HTR-8/SVneo (cell line): ENCODE results near the gene PUM1.
"Not testable (repeated sequence)": the region's sequence is repeated elsewhere in the genome, so short reads cannot be mapped to it uniquely, and the experiment has no call there.

Experiments used
- DNase-seq: peaks from one replicate; pipeline ENCODE4 v3.0.0; 2011; ENCODE audit warnings: low spot score, mixed read lengths; ENCODE audit not compliant: insufficient read length
- FAIRE-seq: peaks from 2 replicates; lab custom pipeline; 2011; peaks lifted over from hg19 to GRCh38; lab: Jason Lieb, UNC

Gene PUM1

DNA sequence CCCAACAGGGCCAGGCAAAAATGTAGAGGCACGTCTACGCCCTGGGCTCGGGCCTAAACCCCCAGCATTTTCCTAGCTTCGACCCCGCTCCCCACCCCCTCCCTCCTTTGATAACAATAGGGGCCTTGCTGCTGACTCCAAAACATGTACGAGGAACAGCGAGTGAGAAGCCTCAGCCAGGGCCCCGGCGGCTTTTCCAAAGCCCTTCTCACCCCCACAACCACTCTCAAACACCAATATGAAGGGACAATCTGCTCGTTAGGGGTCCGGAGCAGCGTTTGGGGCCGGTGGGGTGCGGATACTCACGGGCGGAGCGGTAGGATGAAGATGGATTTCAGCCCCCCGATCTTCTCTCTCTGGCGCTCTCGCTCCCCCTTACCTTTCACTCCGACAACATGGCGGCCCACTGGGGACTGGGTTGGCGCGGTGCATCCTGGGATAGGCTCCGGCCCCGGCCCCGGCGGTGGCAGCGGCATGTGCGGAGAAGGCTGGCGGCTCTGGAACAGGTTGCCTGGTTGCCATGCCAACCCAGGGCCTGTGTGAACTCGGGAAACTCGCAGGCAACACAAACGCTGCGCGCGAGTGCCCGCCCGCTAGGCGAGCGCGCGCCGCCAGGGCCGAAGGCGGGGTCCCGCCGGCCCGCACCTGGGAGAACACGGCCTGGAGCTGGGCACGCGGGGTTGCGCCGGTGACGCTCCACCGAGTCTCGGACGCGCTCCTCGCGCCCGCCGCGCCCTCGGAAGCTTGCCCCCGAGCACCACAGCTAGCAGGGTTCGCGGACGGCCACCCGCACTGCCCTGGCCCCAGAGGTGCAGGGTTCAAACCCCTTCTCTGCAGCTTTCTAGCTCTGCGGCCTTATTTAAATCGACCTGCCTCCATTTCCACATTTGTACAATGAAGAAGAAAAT is at the start of gene PUM1:
Gene PUM1, minus strand, starts transcription at position 408 of the 908 bp plus-strand sequence. CDS start 6,151 bp downstream, outside the sequence.
- FAIRE-seq: peak; percentile 80
- DNase-seq: peak; percentile 93

- no peak for FAIRE-seq
Measured at GRCh38 chr1:31112266-31112935, 46.9 kb upstream of the PUM1 start.

GRCh38 chr1:31111290-31111951 is 45.9 kb upstream of the PUM1 start:
- no peak for FAIRE-seq
- DNase-seq: no peak

More at GRCh38 chr1:31112266-31112935, 46.9 kb upstream of the PUM1 start:
- DNase-seq: no peak

- no peak for DNase-seq
- FAIRE-seq: no peak
Measured at GRCh38 chr1:31110846-31111245, 45.3 kb upstream of the PUM1 start.

GRCh38 chr1:31108861-31109260 is 43.3 kb upstream of the PUM1 start:
- FAIRE-seq (no peak), DNase-seq (no peak)

DNA sequence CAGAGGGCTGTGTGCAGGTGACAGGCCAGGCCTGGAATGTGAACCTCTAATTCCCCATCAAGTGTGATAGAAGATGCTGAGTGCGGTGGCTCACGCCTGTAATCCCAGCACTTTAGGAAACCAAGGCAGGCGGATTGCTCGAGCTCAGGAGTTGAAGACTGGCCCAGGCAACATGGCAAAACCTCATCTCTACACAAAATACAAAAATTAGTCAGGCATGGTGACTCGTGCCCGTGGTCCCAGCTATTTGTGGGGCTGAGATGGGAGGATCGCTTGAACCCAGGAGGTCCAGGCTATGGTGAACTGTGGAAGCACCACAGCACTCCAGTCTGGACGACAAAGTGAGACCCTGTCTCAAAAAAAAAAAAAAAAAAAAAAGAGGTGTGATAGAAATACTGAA is 40.1 kb upstream of the PUM1 start:
- FAIRE-seq: no peak
- DNase-seq: no peak

GRCh38 chr1:31102501-31102950 is 37.0 kb upstream of the PUM1 start:
- FAIRE-seq (no peak), DNase-seq (peak; percentile 67)

DNA sequence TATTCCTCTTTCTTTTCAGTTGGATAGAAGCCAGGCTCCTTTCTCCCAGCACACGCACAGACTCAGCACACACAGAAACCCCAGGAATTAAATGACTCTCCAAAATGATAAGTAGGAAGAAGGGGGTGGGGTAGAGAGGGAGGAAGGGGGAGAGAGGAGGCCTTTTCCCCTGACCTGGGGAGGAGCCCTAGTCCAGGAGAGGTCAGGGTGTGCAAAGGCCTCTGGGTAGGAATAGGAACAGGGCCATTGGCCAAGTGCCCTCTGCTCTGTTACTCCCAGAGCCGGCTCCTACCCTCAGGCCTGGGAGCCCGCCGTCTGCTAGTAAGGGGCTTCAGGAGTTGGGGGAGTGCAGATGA is 35.6 kb upstream of the PUM1 start:
- DNase-seq: peak; percentile 33
- no peak for FAIRE-seq

DNA sequence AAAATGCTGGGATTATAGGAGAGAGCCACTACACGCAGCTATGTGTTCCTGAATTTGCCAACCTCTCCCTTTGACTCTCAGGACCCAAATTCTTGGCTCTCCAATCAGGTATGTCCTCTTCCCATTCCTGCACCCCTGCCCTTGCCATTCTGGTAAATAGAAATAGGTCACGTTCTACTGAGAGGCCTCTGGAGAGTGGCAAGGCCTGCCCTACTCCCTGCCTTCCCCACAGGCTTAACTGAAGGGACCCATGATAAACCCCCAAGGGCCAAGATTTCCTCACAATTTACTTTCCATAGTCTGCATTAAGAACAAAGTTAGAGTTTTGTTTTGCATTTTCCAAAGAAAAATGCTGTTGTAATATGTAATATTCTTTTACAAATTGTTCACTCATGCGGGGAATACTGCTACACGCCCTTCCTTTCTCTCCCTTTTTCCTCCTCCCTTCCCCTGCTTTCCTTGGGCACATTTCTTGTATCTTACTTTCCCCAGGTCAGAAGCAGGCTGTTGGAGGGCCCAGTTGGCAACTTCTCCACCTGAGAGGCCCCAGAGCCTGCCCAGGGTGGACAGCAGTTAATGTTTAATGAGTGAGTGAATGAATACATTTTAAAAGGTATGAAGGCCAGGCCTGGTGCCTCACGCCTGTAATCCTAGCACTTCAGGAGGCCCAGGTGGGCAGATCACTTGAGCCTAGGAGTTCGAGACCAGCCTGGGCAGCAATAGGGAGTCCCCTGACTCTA is 33.9 kb upstream of the PUM1 start:
- FAIRE-seq (no peak), DNase-seq (no peak)

DNA sequence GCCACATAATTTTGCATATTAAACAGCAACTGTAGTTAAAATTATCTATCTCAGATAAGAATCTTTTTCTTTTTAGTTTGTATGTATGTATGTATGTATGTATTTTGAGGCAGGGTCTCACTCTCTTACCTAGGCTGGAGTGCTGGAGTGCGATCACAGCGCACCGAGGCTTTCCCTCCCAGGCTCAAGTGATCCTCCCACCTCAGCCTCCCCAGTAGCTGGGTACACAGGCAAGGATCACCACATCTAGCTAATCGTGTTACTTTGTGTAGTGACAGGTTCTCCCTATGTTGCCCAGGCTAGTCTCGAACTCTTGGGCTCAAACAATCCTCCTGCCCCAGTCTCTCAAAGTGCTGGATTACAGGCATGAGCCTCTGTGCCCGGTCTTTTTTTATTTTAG is 30.5 kb upstream of the PUM1 start:
- DNase-seq (no peak), FAIRE-seq (no peak)

DNA sequence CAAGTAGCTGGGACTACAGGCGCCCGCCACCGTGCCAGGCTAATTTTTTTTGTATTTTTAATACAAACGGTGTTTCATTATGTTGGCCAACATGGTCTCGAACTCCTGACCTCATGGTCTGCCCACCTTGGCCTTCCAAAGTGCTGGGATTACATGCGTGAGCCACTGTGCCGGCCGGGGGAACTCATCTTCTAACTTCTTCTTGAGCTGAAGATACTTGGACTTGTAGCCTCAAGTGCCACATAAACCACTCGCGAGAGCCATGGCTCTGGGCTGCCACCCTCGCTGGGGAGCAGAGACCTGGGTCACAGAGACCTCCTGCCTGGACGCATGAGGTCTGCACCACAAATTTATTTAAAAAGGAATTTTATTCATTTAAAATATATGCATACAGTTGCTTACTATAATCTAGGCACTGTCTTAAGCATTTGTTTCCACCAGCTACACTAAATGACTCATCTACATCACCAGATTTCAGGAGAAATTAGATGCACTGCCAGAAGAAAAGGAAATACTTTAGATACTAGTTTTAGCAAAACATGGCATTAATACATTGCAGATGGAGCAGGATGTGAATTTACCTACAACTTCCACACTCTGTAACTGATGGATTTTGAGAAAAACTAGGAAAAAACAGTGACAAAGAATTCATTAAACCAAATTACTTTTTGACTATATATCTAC is 29.9 kb upstream of the PUM1 start:
- DNase-seq (no peak), FAIRE-seq (no peak)

- FAIRE-seq, DNase-seq: not testable (repeated sequence)
Measured at GRCh38 chr1:31088081-31088480, 22.6 kb upstream of the PUM1 start.

GRCh38 chr1:31084782-31085569 is 19.5 kb upstream of the PUM1 start:
- no peak for FAIRE-seq
- no peak for DNase-seq

DNA sequence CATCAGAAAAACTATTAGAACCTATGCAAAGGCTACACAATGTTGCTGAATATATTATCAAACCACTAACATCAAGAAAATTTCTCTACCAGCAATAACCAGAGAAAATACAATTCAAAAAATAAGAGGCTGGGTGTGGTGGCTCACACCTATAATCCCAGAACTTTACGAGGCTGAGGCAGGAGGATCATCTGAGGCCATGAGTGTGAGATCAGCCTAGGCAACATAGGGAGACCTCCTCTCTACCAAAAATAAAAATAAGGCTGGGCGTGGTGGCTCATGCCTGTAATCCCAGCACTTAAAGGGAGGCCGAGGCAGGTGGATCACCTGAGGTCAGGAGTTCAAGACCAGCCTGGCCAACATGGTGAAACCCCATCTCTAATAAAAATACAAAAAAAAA is 16.9 kb upstream of the PUM1 start:
- no peak for DNase-seq
- no peak for FAIRE-seq

GRCh38 chr1:31073044-31073443 is 7.5 kb upstream of the PUM1 start:
- DNase-seq (no peak), FAIRE-seq (no peak)

GRCh38 chr1:31072304-31072746 is 6.8 kb upstream of the PUM1 start:
- FAIRE-seq (no peak), DNase-seq (no peak)

DNA sequence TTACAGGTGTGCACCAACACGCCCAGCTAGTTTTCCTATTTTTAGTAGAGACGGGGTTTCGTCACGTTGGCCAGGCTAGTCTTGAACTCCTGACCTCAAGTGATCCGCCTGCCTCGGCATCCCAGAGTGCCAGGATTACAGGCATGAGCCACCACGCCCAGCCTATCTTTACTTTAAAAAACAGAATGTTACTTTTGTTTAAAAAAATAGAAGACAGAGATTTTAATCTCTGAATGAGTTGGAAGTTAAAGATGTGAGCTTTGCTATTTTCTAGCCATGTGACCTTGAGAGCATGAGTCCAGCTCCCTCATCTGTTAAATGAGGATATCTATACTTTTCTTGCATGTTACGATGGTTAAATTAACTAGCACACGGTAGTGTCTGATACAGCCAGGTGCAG is 3.9 kb upstream of the PUM1 start:
- DNase-seq: no peak
- no peak for FAIRE-seq

- no peak for FAIRE-seq
- DNase-seq: no peak
Measured at GRCh38 chr1:31064718-31065309, 703 bp downstream of the PUM1 start.
